Lower leg skin (tissue), 3 donors: Measurements from ENCODE around the gene EPB41L2.

Experiments used
- POLR2A ChIP-seq, 2 donors: fragments of 450-650 bp; IDR thresholded peaks; one replicate each; pipeline ENCODE4 v1.6.1; 2016 to 2017; ENCODE audit warnings: antibody characterized with exemption in 2 of 2, mild to moderate bottlenecking in 1 of 2, moderate library complexity in 1 of 2
- TF ChIP-seq, protein P1 (sequence below), 3 donors: fragments of 450-650 bp; IDR thresholded peaks; one replicate each; pipeline ENCODE4 v1.5.1; 2016; ENCODE audit warnings: antibody characterized with exemption in 3 of 3, mild to moderate bottlenecking in 3 of 3, moderate library complexity in 2 of 3

DNA sequence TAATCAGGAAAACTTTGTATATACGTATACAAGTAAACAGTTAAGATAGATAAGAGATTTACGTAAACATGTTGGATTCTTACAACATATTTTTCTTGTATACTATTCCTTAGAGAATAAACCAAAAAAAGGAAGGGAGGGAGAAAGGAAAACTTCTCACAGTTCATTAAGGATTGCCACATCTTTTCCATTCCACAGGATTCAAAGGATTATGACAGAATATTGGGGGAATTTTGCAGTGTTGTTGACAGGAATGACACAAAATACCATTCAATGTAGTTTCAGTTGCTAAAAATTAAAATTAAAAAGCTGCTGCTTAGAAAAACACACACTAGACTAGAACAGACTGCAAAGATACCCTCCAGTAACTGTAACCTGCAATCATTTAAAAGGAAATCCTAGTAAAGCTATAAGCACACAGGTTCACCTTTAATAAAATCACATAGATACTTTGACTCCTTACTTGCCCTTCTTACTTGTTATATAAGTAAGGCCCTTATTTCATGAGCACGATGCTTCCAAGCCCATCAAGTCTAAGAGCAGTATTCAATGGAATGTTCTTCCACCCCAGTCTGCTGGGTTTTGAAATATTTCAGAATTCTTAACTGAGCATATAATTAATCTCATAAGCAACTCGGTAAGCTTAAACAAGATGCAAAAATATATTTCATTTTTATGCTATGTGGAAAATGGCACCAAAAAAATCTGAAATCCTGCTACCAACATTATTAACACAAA is 128.0 kb downstream of the EPB41L2 start:
- TF ChIP-seq, protein P1, sequence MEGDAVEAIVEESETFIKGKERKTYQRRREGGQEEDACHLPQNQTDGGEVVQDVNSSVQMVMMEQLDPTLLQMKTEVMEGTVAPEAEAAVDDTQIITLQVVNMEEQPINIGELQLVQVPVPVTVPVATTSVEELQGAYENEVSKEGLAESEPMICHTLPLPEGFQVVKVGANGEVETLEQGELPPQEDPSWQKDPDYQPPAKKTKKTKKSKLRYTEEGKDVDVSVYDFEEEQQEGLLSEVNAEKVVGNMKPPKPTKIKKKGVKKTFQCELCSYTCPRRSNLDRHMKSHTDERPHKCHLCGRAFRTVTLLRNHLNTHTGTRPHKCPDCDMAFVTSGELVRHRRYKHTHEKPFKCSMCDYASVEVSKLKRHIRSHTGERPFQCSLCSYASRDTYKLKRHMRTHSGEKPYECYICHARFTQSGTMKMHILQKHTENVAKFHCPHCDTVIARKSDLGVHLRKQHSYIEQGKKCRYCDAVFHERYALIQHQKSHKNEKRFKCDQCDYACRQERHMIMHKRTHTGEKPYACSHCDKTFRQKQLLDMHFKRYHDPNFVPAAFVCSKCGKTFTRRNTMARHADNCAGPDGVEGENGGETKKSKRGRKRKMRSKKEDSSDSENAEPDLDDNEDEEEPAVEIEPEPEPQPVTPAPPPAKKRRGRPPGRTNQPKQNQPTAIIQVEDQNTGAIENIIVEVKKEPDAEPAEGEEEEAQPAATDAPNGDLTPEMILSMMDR (IDR thresholded peaks at IDR 0.05), result no peak
- no peak for TF ChIP-seq POLR2A (IDR thresholded peaks at IDR 0.05)
